A549 (cell line): ENCODE measurements around the gene RNF43. TPM values are rescaled to one million over a fixed set of nuclear protein-coding genes. Genes with fewer than 3 reads are reported as not detected.
"Not testable (repeated sequence)": the region's sequence is repeated elsewhere in the genome, so short reads cannot be mapped to it uniquely, and the experiment has no call there.

ENCODE experiments used
- ATAC-seq, 2 experiments: fragments of 200-7000 bp in 1 of 2; fragments of >200 bp in 1 of 2; cut with Nextera tagmentation in 1 of 2; cut with Tn5 transposase in 1 of 2; 3 replicates each; pipeline versions ENCODE4 v1.8.0 to v1.9.1; 2018 to 2020; ENCODE audit warnings: mild to moderate bottlenecking in 1 of 2, moderate library complexity in 1 of 2
- CTCF ChIA-PET: fragments of 300-600 bp; sonication (Branson Sonifier 250); formaldehyde crosslinking; extraction: SDS; loops from one replicate; lab custom pipeline; 2021; ENCODE audit warnings: antibody characterized with exemption, inconsistent platforms; lab: Yijun Ruan, JAX
- POLR2A ChIA-PET: fragments of 350-600 bp; formaldehyde crosslinking; extraction: SDS; loops from one replicate; lab custom pipeline; 2021; ENCODE audit warnings: antibody characterized with exemption, inconsistent platforms; lab: Yijun Ruan, JAX
- DNase-seq, 2 experiments: peaks; one replicate each; pipeline versions ENCODE4 v3.0.0 to v3.0.0-alpha.2; 2011 to 2016; ENCODE audit warnings: low read depth in 1 of 2, low spot score in 1 of 2
- FAIRE-seq: peaks from 2 replicates; lab custom pipeline; 2011; peaks lifted over from hg19 to GRCh38; lab: Jason Lieb, UNC
- H3K27ac ChIP-seq, 2 experiments: fragments of >200 bp; sonication (Bioruptor Twin); formaldehyde crosslinking; 3 replicates each; pipeline ENCODE4 v1.5.1; 2016 to 2017
- H3K4me1 ChIP-seq: fragments of >200 bp; sonication (Bioruptor Twin); formaldehyde crosslinking; 3 replicates; pipeline ENCODE4 v1.6.1; 2016
- H3K4me2 ChIP-seq: fragments of >200 bp; sonication (Bioruptor Twin); formaldehyde crosslinking; 3 replicates; pipeline ENCODE4 v1.6.1; 2016
- H3K4me3 ChIP-seq: fragments of >200 bp; sonication (Bioruptor Twin); formaldehyde crosslinking; 3 replicates; pipeline ENCODE4 v1.5.1; 2016
- H3K9me3 ChIP-seq: fragments of >200 bp; sonication (Bioruptor Twin); formaldehyde crosslinking; 3 replicates; pipeline ENCODE4 v1.6.1; 2016
- CBX2 ChIP-seq: fragments of 200-600 bp; sonication (generic); IDR thresholded peaks from 2 replicates; pipeline ENCODE4 v1.6.1; 2016; ENCODE audit warnings: low read depth, mild to moderate bottlenecking, borderline replicate concordance
- CEBPB ChIP-seq, 2 experiments: fragments of >200 bp in 1 of 2; sonication (Bioruptor Twin) in 1 of 2; formaldehyde crosslinking in 1 of 2; IDR thresholded peaks; 2 replicates each; pipeline ENCODE4 v1.6.1; 2012 to 2016
- EHF ChIP-seq: fragments of 250-450 bp; sonication (Bioruptor Pico); IDR thresholded peaks from 2 replicates; pipeline ENCODE4 v1.5.0; 2020; ENCODE audit warnings: mild to moderate bottlenecking
- EHMT2 ChIP-seq: fragments of 200-600 bp; sonication (generic); IDR thresholded peaks from 2 replicates; pipeline ENCODE4 v1.6.1; 2016; ENCODE audit warnings: antibody characterized with exemption, low read depth, mild to moderate bottlenecking, moderate library complexity
- EP300 ChIP-seq, 2 experiments: fragments of >200 bp; sonication (Bioruptor Twin); formaldehyde crosslinking; IDR thresholded peaks; 2 replicates in 1 of 2; 3 replicates in 1 of 2; pipeline ENCODE4 v1.6.1; 2016 to 2017
- FOSB ChIP-seq: fragments of 250-450 bp; sonication (Bioruptor Pico); IDR thresholded peaks from 2 replicates; pipeline ENCODE4 v1.5.0; 2020; ENCODE audit warnings: mild to moderate bottlenecking, moderate library complexity
- FOSL2 ChIP-seq, 2 experiments: fragments of 450-650 bp in 1 of 2; fragments of >200 bp in 1 of 2; sonication (Bioruptor Twin) in 1 of 2; formaldehyde crosslinking; IDR thresholded peaks; 2 replicates each; pipeline versions ENCODE4 v1.5.0 to v1.6.1; 2016 to 2020; ENCODE audit warnings: mild to moderate bottlenecking in 1 of 2, moderate library complexity in 1 of 2
- HOXB13 ChIP-seq: fragments of 250-450 bp; sonication (Bioruptor Pico); IDR thresholded peaks from 2 replicates; pipeline ENCODE4 v1.5.0; 2020; ENCODE audit warnings: low read depth, mild to moderate bottlenecking, moderate library complexity
- KDM1A ChIP-seq: fragments of 200-600 bp; sonication (generic); IDR thresholded peaks from 2 replicates; pipeline ENCODE4 v1.6.1; 2016; ENCODE audit warnings: low read depth, mild to moderate bottlenecking
- MAFK ChIP-seq: fragments of 450-650 bp; IDR thresholded peaks from 2 replicates; pipeline ENCODE4 v1.6.1; 2014; ENCODE audit not compliant: partially characterized antibody
- POLR2AphosphoS2 ChIP-seq: conservative IDR thresholded peaks from 2 replicates; pipeline ENCODE4 v1.6.1; 2012; ENCODE audit warnings: low read length, improper control_type of control experiment, inconsistent platforms
- SMC3 ChIP-seq: fragments of >200 bp; sonication (Bioruptor Twin); formaldehyde crosslinking; IDR thresholded peaks from 3 replicates; pipeline ENCODE4 v1.6.1; 2018; ENCODE audit warnings: inconsistent platforms
- TFCP2L1 ChIP-seq: fragments of 250-450 bp; sonication (Bioruptor Pico); IDR thresholded peaks from 2 replicates; pipeline ENCODE4 v1.5.0; 2021; ENCODE audit warnings: mild to moderate bottlenecking
- ZC3H11A ChIP-seq: fragments of 450-650 bp; IDR thresholded peaks from 2 replicates; pipeline ENCODE4 v1.6.1; 2014; ENCODE audit warnings: antibody characterized with exemption, mild to moderate bottlenecking
- WGBS: methylation state at CpG from one replicate; pipeline ENCODE4 v1.1.6; 2017; ENCODE audit errors: missing lambda C conversion rate; 5-methylcytosine and 5-hydroxymethylcytosine counted together
- polyA plus RNA-seq, 4 experiments: library from polyadenylated mRNA; depleted of rRNA in 3 of 4; stranded (reverse); fragments of >200 nt; fragmentation: RNase III in 1 of 4; extraction: RNeasy Plus Mini Kit Qiagen cat#74134 plus additional on column Dnase treatment in 1 of 4; gene quantifications; 2 replicates in 3 of 4; 3 replicates in 1 of 4; pipeline ENCODE4 v1.2.3, GENCODE V29; 2011 to 2017
- TF ChIP-seq, protein P1 (sequence below): IDR thresholded peaks from 2 replicates; pipeline ENCODE4 v1.6.1; 2012
- TF ChIP-seq, protein P2 (sequence below): fragments of 450-650 bp; IDR thresholded peaks from 2 replicates; pipeline ENCODE4 v1.6.1; 2014; ENCODE audit warnings: antibody characterized with exemption
- TF ChIP-seq, protein P3 (sequence below): IDR thresholded peaks from 2 replicates; pipeline ENCODE4 v1.6.1; 2012
- TF ChIP-seq, protein P4 (sequence below): fragments of 200-600 bp; sonication (generic); IDR thresholded peaks from 2 replicates; pipeline ENCODE4 v1.6.1; 2016; ENCODE audit warnings: antibody characterized with exemption, mild to moderate bottlenecking, moderate library complexity
- TF ChIP-seq, protein P5 (sequence below): fragments of >200 bp; sonication (Bioruptor Twin); formaldehyde crosslinking; IDR thresholded peaks from 2 replicates; pipeline ENCODE4 v1.6.1; 2016

Gene RNF43
- polyA plus RNA-seq, 2 of the 4 experiments (the other 2 are of a cell fraction) = 2.5 to 6.6 TPM

DNA sequence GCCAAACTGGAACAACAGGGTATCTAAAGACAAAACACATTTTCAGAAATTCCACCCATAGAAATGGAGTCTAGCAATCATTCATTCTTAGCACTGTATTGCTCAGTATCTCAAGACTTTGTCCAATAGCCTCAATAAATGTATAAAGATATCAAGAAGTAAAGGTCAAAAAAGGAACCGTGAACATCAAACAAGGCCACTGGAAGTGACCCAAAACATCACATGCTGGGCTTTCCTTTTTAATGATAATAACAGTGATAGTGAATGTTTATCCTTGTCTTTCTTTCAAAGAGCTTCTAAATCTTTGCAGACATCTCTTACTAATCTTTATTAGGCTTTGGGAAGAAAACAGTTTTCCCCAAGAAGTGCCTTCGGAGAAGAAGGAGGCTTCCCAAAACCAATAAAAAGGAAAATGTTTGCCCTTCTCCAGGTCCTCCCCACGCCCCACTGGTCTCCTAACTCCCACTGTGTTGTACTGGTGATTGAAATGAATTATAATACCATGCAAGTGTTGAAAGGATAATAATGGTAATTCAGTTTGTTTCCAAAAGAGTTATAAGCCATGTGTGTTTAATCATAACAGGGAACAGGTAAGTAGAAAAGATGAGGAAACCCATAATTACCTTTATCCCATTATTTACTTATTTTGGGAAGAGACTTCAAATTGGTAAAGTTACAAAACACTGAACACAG is 18.6 kb downstream of the RNF43 start:
- TF ChIP-seq POLR2AphosphoS2 (no peak), EP300 (IDR thresholded peaks at IDR 0.05) (no peak), SMC3 (no peak), FOSB (no peak), ZC3H11A (no peak), TFCP2L1 (CRISPR knock-in tag) (no peak)
- peaks cover 35% of the 10 kb centered on the region for H3K4me1 ChIP-seq
- no peaks in the 10 kb centered on the region for H3K9me3 ChIP-seq
- ChIA-PET CTCF (interaction anchor here (1.0 to 2.4 kb wide), 4 partner anchors 9 to 149 kb away, joined by 3 to 8 read pairs (median 5); partner anchors contain the start of gene RNF43), POLR2A (no interaction called here)
- no peak for ATAC-seq
- DNase-seq = no peak
- 39% methylated on average over 3 of the region's 3 CpGs for WGBS
- no peak overlapping the region for H3K4me3 ChIP-seq
- H3K27ac ChIP-seq = no peak overlapping the region
- FAIRE-seq = peak; percentile 94
- H3K4me2 ChIP-seq = no peak overlapping the region; the same call in 2 of the 3 replicates

DNA sequence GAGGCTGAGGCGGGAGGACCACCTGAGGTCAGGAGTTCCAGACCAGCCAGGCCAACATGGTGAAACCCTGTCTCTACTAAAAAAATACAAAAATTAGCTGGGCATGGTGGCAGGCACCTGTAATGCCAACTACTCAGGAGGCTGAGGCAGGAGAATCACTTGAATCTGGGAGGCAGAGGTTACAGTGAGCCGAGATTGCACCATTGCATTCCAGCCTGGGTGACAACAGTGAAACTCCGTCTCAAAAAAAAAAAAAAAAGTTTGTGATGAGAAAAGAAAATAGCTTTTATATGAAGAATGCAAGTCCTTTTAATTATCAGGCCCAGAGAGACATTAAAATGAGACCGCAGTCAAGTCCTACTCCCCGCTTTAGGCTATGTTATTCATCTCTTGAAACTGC is 19.9 kb downstream of the RNF43 start:
- 88% methylated on average over 5 of the region's 5 CpGs for WGBS
- DNase-seq, POLR2A ChIA-PET, H3K4me3 ChIP-seq, ATAC-seq, H3K9me3 ChIP-seq, H3K27ac ChIP-seq: not testable (repeated sequence)
- Histone ChIP-seq H3K4me1 (peaks cover 31% of the 10 kb centered on the region), H3K4me2 (0 out of 3 replicates have a peak overlapping the region, but pooled peaks have one; percentile 17)
- CTCF ChIA-PET = interaction anchor here (1.0 to 2.0 kb wide), 5 partner anchors 10 to 147 kb away, joined by 3 to 6 read pairs (median 4); partner anchors contain the start of gene RNF43
- FAIRE-seq = peak; percentile 93

DNA sequence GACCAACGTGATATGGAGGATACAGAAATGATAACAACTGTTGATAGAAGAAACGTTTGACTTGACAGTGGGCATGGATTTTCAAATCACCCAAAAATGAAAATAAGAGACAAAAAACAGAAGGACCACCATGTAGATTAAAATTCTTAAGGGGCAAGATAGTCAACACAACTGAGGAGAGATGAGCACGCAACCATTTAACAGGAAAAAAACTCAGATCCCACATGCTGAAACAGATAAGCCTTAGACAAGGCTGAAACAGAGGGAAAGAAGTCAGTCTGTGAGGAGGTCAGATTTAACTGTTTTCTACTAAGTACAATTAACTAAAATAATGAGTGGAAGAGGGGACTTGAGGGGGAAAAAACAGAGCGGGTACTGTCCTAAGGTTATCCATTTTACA is 21.2 kb downstream of the RNF43 start:
- no peak overlapping the region for H3K27ac ChIP-seq
- H3K9me3 ChIP-seq = no peaks in the 10 kb centered on the region
- peaks cover 36% of the 10 kb centered on the region for H3K4me1 ChIP-seq
- 76% methylated on average over 4 of the region's 4 CpGs for WGBS
- FAIRE-seq = no peak
- no peak overlapping the region for H3K4me2 ChIP-seq
- no peak overlapping the region for H3K4me3 ChIP-seq
- no peak for ATAC-seq
- no peak for DNase-seq
- CTCF ChIA-PET = interaction anchor here (1.6 to 2.0 kb wide), 2 partner anchors 20 to 21 kb away, joined by 3 to 6 read pairs; partner anchors contain the start of gene RNF43
- POLR2A ChIA-PET = no interaction called here
- no peak for TF ChIP-seq CEBPB (IDR thresholded peaks at IDR 0.05)
- no peak for TF ChIP-seq HOXB13 (CRISPR knock-in tag)
- no peak for TF ChIP-seq CBX2
- TF ChIP-seq, protein P1, sequence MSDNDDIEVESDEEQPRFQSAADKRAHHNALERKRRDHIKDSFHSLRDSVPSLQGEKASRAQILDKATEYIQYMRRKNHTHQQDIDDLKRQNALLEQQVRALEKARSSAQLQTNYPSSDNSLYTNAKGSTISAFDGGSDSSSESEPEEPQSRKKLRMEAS = no peak

DNA sequence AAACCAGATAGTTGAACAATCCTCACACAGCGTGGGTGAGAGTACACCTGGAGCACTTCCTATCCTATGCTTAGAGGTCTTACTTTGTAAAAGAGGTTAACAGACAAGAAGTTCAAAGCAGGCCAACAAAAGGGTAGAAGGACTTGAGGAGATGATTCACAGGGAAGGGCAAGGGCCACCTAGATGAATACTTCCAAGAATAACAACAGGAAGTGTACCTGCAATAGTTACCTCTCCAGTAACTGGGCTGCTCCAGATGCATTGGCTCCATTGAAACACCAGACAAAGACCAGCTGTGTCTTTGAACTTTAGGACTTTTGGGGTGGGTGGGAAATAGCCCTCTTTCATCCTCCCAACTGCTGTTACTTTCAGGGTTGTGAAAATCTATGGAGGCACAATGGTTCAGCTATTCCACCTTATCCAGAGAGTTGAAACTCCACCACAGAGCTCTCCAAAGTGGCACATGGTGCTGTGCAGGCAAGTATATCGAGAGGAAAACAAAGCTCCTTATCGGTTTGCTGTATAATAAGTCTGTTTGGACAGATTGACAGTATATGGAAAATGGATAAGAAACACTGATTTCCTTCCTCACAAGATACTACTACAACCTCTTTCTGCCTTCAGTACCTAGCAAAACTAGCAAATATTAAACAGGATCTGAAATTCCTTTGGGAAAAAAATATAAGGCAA is 22.7 kb downstream of the RNF43 start:
- H3K4me2 ChIP-seq = peak overlapping the region; percentile 11; the same call in 1 of the 3 replicates
- H3K9me3 ChIP-seq = no peaks in the 10 kb centered on the region
- ChIA-PET CTCF (interaction anchor here (0.8 to 1.5 kb wide), 7 partner anchors 9 to 55 kb away, joined by 3 to 6 read pairs (median 3); partner anchors contain the start of gene RNF43), POLR2A (interaction anchor here (1.6 kb wide), 1 partner anchor 43 kb away, joined by 3 read pairs; the partner anchor contains the start of gene SUPT4H1)
- WGBS = 87% methylated on average over 3 of the region's 3 CpGs
- no peak for TF ChIP-seq EHMT2
- no peak for TF ChIP-seq KDM1A
- TF ChIP-seq FOSB = no peak
- TF ChIP-seq, protein P2, sequence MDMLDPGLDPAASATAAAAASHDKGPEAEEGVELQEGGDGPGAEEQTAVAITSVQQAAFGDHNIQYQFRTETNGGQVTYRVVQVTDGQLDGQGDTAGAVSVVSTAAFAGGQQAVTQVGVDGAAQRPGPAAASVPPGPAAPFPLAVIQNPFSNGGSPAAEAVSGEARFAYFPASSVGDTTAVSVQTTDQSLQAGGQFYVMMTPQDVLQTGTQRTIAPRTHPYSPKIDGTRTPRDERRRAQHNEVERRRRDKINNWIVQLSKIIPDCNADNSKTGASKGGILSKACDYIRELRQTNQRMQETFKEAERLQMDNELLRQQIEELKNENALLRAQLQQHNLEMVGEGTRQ = no peak
- TF ChIP-seq MAFK = no peak
- TF ChIP-seq, protein P3, sequence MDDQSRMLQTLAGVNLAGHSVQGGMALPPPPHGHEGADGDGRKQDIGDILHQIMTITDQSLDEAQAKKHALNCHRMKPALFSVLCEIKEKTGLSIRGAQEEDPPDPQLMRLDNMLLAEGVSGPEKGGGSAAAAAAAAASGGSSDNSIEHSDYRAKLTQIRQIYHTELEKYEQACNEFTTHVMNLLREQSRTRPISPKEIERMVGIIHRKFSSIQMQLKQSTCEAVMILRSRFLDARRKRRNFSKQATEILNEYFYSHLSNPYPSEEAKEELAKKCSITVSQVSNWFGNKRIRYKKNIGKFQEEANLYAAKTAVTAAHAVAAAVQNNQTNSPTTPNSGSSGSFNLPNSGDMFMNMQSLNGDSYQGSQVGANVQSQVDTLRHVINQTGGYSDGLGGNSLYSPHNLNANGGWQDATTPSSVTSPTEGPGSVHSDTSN = no peak
- TF ChIP-seq ZC3H11A = no peak
- TF ChIP-seq, protein P4, sequence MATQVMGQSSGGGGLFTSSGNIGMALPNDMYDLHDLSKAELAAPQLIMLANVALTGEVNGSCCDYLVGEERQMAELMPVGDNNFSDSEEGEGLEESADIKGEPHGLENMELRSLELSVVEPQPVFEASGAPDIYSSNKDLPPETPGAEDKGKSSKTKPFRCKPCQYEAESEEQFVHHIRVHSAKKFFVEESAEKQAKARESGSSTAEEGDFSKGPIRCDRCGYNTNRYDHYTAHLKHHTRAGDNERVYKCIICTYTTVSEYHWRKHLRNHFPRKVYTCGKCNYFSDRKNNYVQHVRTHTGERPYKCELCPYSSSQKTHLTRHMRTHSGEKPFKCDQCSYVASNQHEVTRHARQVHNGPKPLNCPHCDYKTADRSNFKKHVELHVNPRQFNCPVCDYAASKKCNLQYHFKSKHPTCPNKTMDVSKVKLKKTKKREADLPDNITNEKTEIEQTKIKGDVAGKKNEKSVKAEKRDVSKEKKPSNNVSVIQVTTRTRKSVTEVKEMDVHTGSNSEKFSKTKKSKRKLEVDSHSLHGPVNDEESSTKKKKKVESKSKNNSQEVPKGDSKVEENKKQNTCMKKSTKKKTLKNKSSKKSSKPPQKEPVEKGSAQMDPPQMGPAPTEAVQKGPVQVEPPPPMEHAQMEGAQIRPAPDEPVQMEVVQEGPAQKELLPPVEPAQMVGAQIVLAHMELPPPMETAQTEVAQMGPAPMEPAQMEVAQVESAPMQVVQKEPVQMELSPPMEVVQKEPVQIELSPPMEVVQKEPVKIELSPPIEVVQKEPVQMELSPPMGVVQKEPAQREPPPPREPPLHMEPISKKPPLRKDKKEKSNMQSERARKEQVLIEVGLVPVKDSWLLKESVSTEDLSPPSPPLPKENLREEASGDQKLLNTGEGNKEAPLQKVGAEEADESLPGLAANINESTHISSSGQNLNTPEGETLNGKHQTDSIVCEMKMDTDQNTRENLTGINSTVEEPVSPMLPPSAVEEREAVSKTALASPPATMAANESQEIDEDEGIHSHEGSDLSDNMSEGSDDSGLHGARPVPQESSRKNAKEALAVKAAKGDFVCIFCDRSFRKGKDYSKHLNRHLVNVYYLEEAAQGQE = no peak
- TF ChIP-seq, protein P5, sequence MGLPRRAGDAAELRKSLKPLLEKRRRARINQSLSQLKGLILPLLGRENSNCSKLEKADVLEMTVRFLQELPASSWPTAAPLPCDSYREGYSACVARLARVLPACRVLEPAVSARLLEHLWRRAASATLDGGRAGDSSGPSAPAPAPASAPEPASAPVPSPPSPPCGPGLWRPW = no peak
- TF ChIP-seq EHF (CRISPR knock-in tag) = no peak
- TF ChIP-seq FOSL2 (IDR thresholded peaks at IDR 0.05) = no peak
- TF ChIP-seq FOSL2 (CRISPR knock-in tag; IDR thresholded peaks at IDR 0.05) = no peak
- H3K27ac ChIP-seq = peak overlapping the region; percentile 1 to 46; a peak in 3 of 6 replicates
- DNase-seq (no peak), ATAC-seq (no peak), FAIRE-seq (peak; percentile 61)
- H3K4me3 ChIP-seq = no peak overlapping the region
- peaks cover 51% of the 10 kb centered on the region for H3K4me1 ChIP-seq
